KG1 (cell line): ENCODE data around the gene TLCD3B.

Experiments used
- DNase-seq: peaks from one replicate; lab custom pipeline; 2025; lab: John Stamatoyannopoulos, UW

TLCD3B gene, protein sequence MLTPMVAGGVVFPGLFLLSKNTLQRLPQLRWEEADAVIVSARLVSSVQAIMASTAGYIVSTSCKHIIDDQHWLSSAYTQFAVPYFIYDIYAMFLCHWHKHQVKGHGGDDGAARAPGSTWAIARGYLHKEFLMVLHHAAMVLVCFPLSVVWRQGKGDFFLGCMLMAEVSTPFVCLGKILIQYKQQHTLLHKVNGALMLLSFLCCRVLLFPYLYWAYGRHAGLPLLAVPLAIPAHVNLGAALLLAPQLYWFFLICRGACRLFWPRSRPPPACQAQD

DNA sequence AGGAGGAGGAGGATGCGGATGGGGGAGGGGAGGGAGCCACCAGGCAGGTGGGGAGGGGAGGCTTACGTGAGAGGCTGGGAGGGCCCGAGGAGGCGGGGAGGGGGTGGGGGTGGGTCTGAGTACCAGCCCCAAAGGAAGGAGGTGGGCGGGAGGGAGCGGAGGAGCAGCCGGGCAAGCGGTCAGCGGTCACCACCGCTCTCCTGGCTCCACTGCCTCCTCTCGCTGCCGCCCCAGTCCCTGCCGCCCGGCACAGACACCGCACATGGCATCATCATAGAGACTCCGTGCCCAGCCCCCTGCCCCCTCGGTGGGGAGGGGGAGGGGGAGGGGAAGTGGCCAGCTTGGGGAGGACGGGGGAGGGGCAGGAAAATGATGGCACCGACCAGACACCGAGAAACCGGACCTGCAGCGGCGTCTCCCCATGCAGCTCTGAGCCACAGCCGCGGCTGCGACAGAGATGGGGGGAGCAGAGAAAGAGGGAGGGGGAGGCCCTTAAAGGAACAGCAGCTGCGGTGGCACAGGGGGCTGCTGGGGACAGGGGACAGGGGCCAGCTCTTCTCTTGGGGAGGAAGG, at the start of gene TLCD3B:
TLCD3B (minus strand) TSS at position 431 of the 573 bp plus-strand sequence. CDS start 744 bp downstream, outside the sequence.
- no peak for DNase-seq

DNA sequence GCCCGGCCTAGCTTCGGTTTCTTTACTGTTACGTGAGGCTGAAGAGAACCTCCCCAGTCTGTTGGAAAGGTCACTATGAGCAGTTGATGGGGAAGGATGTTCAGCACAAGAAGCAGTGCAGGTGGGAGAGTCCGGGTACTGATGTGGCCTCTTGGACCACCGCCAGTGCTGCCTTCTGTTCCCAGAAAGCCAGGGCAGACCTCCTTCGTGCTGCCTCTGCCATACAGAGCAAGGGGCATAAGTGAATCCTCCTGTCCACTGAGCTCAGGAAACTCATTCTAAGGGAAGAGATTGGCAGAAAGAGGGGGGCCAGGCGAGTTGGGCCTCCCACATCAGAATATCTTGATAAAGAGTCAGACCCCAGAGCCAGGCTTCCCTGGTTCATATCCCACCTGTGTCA, 48.4 kb upstream of the TLCD3B start:
- DNase-seq: no peak

GRCh38 chr16:30078744-30079143, 47.7 kb upstream of the TLCD3B start:
- no peak for DNase-seq

DNA sequence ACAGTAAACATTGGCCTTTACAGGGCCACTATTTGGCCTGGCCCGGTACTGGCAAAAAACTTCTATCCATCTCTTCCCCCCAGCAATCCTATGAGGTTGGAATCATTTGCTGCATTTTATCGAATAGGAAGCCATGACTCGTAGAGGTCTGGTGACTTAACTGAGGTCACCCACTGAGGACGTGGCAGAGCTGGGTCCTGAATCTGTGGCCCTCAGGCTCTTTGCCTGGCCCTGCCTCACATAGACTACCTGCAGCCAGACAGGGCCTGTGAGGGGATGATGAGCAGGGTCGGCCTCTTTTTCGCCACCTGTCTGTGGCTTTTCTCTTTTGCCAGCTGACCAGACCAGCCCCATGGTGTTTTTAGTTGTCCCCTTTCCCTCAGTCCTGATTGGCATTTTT, 46.6 kb upstream of the TLCD3B start:
- DNase-seq: no peak

DNA sequence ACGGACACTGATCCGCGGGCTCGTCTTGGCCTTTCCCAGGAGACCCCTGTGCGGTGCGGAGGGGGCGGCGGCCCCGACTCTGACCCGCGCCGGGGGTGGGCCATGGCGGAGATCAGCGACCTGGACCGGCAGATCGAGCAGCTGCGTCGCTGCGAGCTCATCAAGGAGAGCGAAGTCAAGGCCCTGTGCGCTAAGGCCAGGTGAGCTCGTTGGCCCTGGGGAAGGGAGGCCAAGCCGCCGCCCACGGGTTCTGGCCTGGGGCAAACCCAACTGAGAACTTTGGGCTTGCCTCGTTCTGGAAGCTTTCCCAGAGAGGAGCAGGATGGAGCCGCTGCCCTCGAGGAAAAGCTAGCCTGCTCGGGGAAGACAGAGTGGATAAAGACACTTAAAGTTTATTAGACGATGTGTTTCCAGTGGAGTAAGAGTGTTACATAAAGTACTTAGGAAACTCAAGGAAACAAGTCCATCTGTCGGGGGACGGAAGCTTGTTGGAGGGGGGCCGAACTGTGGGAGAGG, 45.3 kb upstream of the TLCD3B start:
- no peak for DNase-seq

DNA sequence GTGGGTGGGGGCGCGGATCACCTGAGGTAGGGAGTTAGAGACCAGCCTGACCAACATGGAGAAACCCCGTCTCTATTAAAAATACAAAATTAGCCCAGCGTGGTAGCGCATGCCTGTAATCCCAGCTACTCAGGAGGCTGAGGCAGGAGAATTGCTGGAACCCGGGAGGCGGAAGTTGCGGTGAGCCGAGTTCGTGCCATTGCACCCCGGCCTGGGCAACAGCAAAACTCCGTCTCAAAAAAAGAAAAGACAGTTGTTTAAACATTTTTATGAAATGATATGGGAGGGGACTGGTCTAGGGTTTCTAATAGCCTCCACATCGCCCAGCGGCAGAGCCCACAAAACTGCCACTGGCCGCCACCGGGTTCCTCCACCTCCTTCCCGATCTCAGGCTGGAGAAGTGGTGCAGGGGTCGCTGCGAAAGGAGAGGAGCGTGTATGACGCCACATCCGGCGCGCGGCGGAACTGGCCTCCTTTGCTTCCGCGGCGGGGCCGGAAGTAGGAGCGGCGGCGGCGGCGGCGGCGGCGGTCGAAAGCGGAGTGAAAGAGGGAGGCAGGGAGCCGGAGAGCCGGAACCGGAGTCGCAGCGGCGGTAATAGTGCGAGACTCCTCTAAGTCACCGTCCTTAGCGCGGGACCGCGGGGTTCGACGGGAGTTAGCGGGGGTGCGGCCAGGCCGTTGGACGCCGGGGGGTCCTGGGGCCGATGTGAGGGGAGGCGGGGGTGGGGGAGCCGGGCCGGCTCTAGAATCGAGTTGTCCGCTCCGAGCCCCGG, 44.6 kb upstream of the TLCD3B start, which contains the start of gene PPP4C:
PPP4C (plus strand) TSS at position 492 of the 773 bp plus-strand sequence. CDS start 384 bp downstream, outside the sequence.
- DNase-seq: peak; percentile 76

- no peak for DNase-seq
These were observed 39.4 kb upstream of the TLCD3B start for GRCh38 chr16:30070490-30070889.

GRCh38 chr16:30069611-30070462, 38.8 kb upstream of the TLCD3B start:
- no peak for DNase-seq

GRCh38 chr16:30068750-30069610, 37.9 kb upstream of the TLCD3B start:
- no peak for DNase-seq

- DNase-seq: no peak
These were observed 37.3 kb upstream of the TLCD3B start for GRCh38 chr16:30068333-30068732.

DNA sequence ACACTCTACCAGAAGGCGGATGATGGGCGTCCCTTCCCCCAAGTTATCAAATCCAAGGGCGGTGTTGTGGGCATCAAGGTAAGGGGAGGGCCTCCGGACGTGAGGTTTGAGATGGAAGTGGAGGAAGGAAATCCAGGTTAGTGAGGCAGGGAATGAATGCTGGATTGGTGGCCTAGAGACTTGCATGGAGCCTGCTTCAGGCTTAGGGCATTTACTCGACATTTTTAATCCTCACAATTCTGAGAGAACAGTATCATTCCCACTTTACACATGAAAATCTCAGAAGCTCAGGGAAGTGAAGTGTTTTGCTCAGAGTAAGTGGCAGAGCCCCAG, 36.5 kb upstream of the TLCD3B start:
- DNase-seq: no peak

- DNase-seq: no peak
These were observed 35.9 kb upstream of the TLCD3B start for GRCh38 chr16:30066761-30067583.

GRCh38 chr16:30065943-30066760, 35.1 kb upstream of the TLCD3B start:
- DNase-seq: no peak

DNA sequence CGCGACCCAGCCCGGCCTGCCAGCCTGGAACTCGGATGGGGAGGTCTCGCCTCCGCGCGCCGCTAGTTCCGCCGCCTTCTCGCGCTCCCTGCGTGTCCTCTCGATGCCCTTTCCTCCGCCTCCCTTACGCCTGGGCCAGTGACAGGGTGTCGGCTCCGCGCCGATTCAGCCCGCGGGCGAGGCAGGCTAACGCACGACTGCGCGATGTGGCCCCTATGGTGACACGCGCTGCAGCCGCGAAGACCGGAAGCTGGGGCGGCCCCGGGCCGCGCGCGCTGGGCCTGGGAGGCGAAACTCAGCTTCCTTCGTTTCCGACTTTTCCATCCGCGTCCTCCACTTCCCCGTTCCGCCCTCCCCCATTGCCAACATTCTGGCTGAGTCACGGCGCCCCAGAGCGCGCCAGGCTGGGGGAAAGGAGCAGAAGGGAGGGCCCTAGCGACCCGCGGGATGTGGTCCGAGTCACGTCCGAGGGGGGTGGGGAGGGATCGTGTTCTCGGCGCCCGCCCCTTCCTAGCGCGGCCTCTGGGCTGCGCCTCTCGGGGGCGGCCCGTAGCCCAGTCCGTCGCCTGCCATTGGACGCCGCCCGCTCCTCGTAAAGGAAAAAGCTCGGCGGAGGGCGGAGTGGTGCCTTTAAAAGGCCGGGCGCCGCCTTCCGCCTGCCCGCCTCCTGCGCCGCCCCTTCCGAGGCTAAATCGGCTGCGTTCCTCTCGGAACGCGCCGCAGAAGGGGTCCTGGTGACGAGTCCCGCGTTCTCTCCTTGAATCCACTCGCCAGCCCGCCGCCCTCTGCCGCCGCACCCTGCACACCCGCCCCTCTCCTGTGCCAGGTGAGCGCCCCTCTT, 34.3 kb upstream of the TLCD3B start, which contains the start of gene ALDOA:
ALDOA (plus strand) TSS at position 659 of the 841 bp plus-strand sequence. CDS start 1,138 bp downstream, outside the sequence.
- peak; percentile 94 for DNase-seq

DNA sequence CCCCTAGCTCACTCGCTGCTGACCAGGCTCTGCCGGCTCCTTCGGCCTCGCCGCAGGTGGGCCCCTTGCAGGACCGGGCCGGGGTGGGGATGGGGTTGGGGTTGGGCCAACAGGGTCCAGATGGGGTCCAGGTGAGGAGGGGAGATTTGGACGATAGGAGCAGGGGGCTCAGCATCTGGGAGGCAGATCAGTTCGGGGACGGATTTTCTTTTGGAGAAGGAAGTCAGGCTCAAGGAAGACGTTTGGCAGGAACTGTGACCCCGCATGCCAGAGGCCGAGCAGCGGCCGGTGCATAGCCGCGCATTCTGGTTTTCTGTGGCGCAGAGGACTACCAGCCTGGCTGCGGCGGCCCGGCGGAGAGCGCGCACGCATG, 33.6 kb upstream of the TLCD3B start:
- DNase-seq: no peak

DNA sequence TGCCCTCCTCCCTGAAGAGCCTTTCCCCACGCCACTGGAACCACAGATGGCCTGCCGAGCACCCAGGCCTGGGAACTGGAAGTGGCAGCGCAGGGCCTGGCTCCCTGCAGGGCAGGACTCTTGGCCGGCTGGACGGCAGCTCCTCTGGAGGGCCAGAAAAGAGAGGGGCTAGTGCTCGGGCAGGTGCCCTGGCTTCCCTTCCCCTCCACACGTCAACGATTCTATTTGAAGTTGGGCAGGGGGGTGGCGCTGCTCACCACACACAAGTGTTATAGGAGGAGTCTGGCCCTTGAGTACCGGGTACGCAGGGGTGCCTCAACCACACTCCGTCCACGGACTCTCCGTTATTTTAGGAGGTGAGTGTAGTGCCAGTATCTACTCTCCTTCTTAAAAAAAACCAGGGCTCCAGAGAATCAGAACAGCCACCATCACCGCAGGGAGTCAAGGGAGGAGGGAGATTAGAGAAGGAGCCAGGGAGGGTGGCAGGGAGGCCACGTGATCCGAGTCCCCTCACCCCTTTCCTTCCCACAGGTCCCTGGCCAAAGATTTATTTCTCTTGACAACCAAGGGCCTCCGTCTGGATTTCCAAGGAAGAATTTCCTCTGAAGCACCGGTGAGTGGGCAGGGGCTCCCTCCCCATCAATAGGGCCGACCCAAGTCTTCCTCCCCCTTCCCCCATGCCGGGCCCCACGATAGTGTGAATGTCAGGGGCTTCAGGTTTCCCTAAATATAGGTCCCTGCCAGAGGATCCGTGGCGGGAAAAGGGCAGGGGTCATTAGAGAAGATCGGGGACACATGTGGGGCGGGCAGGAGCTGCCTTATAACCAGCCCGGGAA, 33.0 kb upstream of the TLCD3B start:
- DNase-seq: peak; percentile 79

GRCh38 chr16:30063278-30063892, 32.3 kb upstream of the TLCD3B start:
- no peak for DNase-seq
